ENCODE measurements around the gene HOXA3. TPM values are rescaled to one million over a fixed set of nuclear protein-coding genes. Genes with fewer than 3 reads are reported as not detected.

Gene HOXA3
- total and polyA plus RNA-seq, 10 of the 15 experiments (the other 5 are each of a cell fraction or from before 2014, with no cell fraction given): 0.05 TPM; not detected in 9

- in situ Hi-C loops (cut with MboI) (no loop called here), intact Hi-C loops (cut with micrococcal nuclease; ENCODE audit: unreplicated experiment) (no loop called here)
- peaks cover 0 to 10% of the 10 kb centered on the region in 2 experiments; a peak in 3 of 4 replicates for H3K27me3 ChIP-seq (replicated peaks in 1 of 2; ENCODE audit: control insufficient read depth in 2 of 2, insufficient read depth in 2 of 2, low read length in 1 of 2)
- FAIRE-seq: no peak
- RAD21 ChIA-PET (ENCODE audit: unreplicated experiment): interaction anchor here (0.6 to 3.7 kb wide), 7 partner anchors 12 to 229 kb away, joined by 3 to 24 read pairs (median 5); no protein-coding TSS in a partner anchor
- H3K4me2 ChIP-seq (ENCODE audit: control insufficient read depth, insufficient read depth): peak overlapping the region; percentile 94
- peak; percentile 7 for ATAC-seq
- H3K4me3 ChIP-seq: peak overlapping the region; percentile 92; the same call in 1 of the 2 replicates
- H3K4me1 ChIP-seq (ENCODE audit: control insufficient read depth, insufficient read depth, low read length): peaks cover 6% of the 10 kb centered on the region
- no peaks in the 10 kb centered on the region for H4K20me1 ChIP-seq (ENCODE audit: control insufficient read depth, insufficient read depth)
- no peak overlapping the region for H3K27ac ChIP-seq (ENCODE audit: control insufficient read depth, insufficient read depth)
- H3K79me2 ChIP-seq (ENCODE audit: control insufficient read depth, insufficient read depth, low read length): no peaks in the 10 kb centered on the region
- H3K36me3 ChIP-seq (ENCODE audit: control insufficient read depth in 2 of 2, insufficient read depth in 2 of 2, low read length in 1 of 2): no peaks in the 10 kb centered on the region
- peak overlapping the region; percentile 82 for H2AFZ ChIP-seq (ENCODE audit: control insufficient read depth, low read depth, low read length)
- no peak overlapping the region for H3K9ac ChIP-seq (ENCODE audit: control insufficient read depth, insufficient read depth, low read length)
- DNase-seq (ENCODE audit: low read depth, low spot score): no peak
- POLR2A ChIA-PET: interaction anchor here (1.1 to 2.5 kb wide), 4 partner anchors 11 to 232 kb away, joined by 5 to 15 read pairs (median 10); partner anchors contain the start of gene SKAP2
- CTCF ChIA-PET: interaction anchor here (1.1 to 3.4 kb wide), 3 partner anchors 12 to 58 kb away, joined by 3 to 18 read pairs (median 10); no protein-coding TSS in a partner anchor
- 17% methylated on average over 33 of the region's 33 CpGs for WGBS (ENCODE audit: insufficient coverage, insufficient replicate concordance, low lambda C conversion rate, missing lambda C conversion rate)
- TSS peak; percentile 71 for BruUV-seq (replicated peaks)
- SMC1A ChIA-PET (ENCODE audit: uncharacterized antibody, unreplicated experiment): interaction anchor here (0.9 to 7.9 kb wide), 4 partner anchors 13 to 745 kb away, joined by 3 to 110 read pairs (median 6); no protein-coding TSS in a partner anchor
- no peaks in the 10 kb centered on the region for H3K9me3 ChIP-seq (replicated peaks; ENCODE audit: control insufficient read depth, insufficient read depth, low read length)
- TF ChIP-seq IKZF1 (conservative IDR thresholded peaks at IDR 0.05) (0 out of 2 replicates have a peak, but pooled peaks have one; percentile 46), MEF2B (IDR thresholded peaks at IDR 0.05; ENCODE audit: partially characterized antibody, poor library complexity, severe bottlenecking) (no peak), FOXM1 (IDR thresholded peaks at IDR 0.05; ENCODE audit: low read depth, low read length) (no peak), EP300 (IDR thresholded peaks at IDR 0.05; ENCODE audit: borderline replicate concordance in 1 of 2, control insufficient read depth in 1 of 2, low read depth in 2 of 2, low read length in 2 of 2) (no peak), RUNX3 (IDR thresholded peaks at IDR 0.05; ENCODE audit: low read length) (0 out of 2 replicates have a peak, but pooled peaks have one; percentile 14), PAX8 (IDR thresholded peaks at IDR 0.05) (no peak), HDAC6 (IDR thresholded peaks at IDR 0.05; ENCODE audit: unreplicated experiment) (no peak), MYB (IDR thresholded peaks at IDR 0.05; ENCODE audit: borderline replicate concordance, low read depth, low read length) (no peak), DPF2 (IDR thresholded peaks at IDR 0.05) (peak; percentile 84), POLR2AphosphoS2 (IDR thresholded peaks at IDR 0.05; ENCODE audit: low read depth, low read length) (no peak), SMC3 (IDR thresholded peaks at IDR 0.05; ENCODE audit: borderline replicate concordance, low read length) (no peak), SPI1 (IDR thresholded peaks at IDR 0.05; ENCODE audit: borderline replicate concordance, insufficient read depth, low read depth, low read length) (no peak), NR2C2 (IDR thresholded peaks at IDR 0.05; ENCODE audit: borderline replicate concordance, control insufficient read depth, insufficient read length, low read depth) (no peak), ZSCAN29 (IDR thresholded peaks at IDR 0.05) (no peak), CEBPB (IDR thresholded peaks at IDR 0.05; ENCODE audit: borderline replicate concordance in 1 of 2, low read depth in 2 of 2, low read length in 2 of 2) (no peak), SREBF2 (IDR thresholded peaks at IDR 0.05; ENCODE audit: low read length) (no peak), HDAC2 (IDR thresholded peaks at IDR 0.05) (no peak), JUND (IDR thresholded peaks at IDR 0.05; ENCODE audit: low read depth, low read length) (no peak), E4F1 (IDR thresholded peaks at IDR 0.05; ENCODE audit: borderline replicate concordance, partially characterized antibody) (no peak)
Observed at GRCh38 chr7:27095050-27095896, 57.1 kb downstream of the HOXA3 start.

Measured in GM12878 (cell line).